GM12892 (cell line): Measurements from ENCODE around the gene MTA2.

ENCODE experiments used
- POLR2A ChIP-seq: IDR thresholded peaks from 2 replicates; pipeline ENCODE4 v1.6.1; 2011; ENCODE audit warnings: low read depth, low read length, control low read depth
- POLR2AphosphoS5 ChIP-seq: IDR thresholded peaks from 2 replicates; pipeline ENCODE4 v1.6.1; 2011; ENCODE audit warnings: low read depth, low read length, control low read depth
- TAF1 ChIP-seq: IDR thresholded peaks from 2 replicates; pipeline ENCODE4 v1.6.1; 2011; ENCODE audit warnings: low read depth, mild to moderate bottlenecking, control low read depth, low read length, borderline replicate concordance

- TF ChIP-seq POLR2A (no peak), POLR2AphosphoS5 (no peak), TAF1 (no peak)
Measured at GRCh38 chr11:62632492-62632891, 30.8 kb upstream of the MTA2 start.
